AG10803 (cell line): ENCODE data around the gene ARHGEF17.

Experiments
- DNase-seq: peaks from one replicate; pipeline ENCODE4 v3.0.0; 2010; ENCODE audit warnings: low read depth
- H3K4me3 ChIP-seq: 2 replicates; pipeline ENCODE4 v1.5.1; 2011; ENCODE audit warnings: mild to moderate bottlenecking, low read length, control low read depth
- CTCF ChIP-seq: conservative IDR thresholded peaks from 2 replicates; pipeline ENCODE4 v1.5.1; 2011; ENCODE audit warnings: mild to moderate bottlenecking, low read length, control low read depth, inconsistent platforms

ARHGEF17 gene

GRCh38 chr11:73326929-73327811, 19.1 kb downstream of the ARHGEF17 start:
- H3K4me3 ChIP-seq = no peak overlapping the region
- peak; percentile 64 for DNase-seq
- TF ChIP-seq CTCF = no peak

DNA sequence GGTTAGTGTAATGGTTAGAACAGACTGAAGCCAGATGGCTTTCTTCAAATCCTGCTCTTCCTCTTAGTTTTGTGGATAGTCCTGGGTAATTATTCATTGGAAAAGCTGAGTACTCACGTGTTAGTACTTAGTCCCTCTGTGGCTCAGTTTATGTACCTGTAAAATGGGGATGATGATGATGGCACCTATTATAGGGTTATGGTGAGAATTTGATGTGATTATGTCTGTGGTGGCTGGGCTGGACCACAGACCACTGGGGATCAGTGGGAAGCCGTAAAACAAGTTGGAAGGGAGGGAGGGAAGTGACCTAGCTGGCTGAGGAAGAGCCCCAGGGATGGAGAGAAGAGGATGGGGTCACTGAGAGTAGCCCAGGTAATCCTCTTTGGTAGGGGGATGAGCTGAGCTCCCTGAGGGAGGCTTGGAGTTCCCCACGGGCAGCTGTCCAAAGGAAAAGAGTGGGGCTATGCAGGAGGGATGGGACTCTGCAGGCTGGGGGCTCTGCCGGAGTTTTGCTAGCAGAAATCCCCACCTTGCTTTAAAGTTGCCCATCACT, 19.8 kb downstream of the ARHGEF17 start:
- H3K4me3 ChIP-seq = no peak overlapping the region
- no peak for TF ChIP-seq CTCF
- no peak for DNase-seq

GRCh38 chr11:73330569-73331093, 22.6 kb downstream of the ARHGEF17 start:
- no peak overlapping the region for H3K4me3 ChIP-seq
- no peak for DNase-seq
- peak; percentile 61 for TF ChIP-seq CTCF

GRCh38 chr11:73331138-73331916, 23.3 kb downstream of the ARHGEF17 start:
- no peak for TF ChIP-seq CTCF
- no peak for DNase-seq
- no peak overlapping the region for H3K4me3 ChIP-seq

DNA sequence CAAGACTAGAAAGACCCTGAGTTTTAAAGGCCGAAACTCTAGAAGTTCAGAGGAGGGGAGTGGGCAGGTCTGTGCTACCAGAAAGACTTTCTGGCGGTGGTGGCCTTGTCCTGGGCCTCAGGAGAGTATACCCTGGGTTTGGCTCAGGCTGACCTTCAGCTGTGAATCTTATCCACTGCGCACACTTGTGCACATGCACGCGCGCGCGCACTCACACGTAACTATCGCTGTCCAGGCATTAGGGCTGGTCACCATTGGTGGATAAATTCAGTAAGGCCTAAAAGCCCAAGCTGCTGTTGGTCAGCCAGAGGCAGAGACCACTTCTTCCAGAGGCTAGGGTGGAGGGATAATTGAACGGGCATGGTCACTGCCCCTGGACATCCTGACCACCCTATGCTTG, 25.1 kb downstream of the ARHGEF17 start:
- no peak for TF ChIP-seq CTCF
- no peak for DNase-seq
- no peak overlapping the region for H3K4me3 ChIP-seq

GRCh38 chr11:73333640-73334383, 25.7 kb downstream of the ARHGEF17 start:
- DNase-seq = no peak
- no peak for TF ChIP-seq CTCF
- H3K4me3 ChIP-seq = peak overlapping the region; percentile 13
